KMS-11 (cell line): Measurements from ENCODE around the gene ASCC1.

ENCODE experiments used
- H2AFZ ChIP-seq: fragments of 200-600 bp; sonication (generic); 2 replicates; pipeline ENCODE4 v1.6.1; 2016; ENCODE audit warnings: antibody characterized with exemption, mixed run types, low read depth
- H3K27ac ChIP-seq: fragments of 200-600 bp; sonication (generic); 2 replicates; pipeline ENCODE4 v1.6.1; 2016; ENCODE audit warnings: mild to moderate bottlenecking, mixed run types
- H3K27me3 ChIP-seq: fragments of 200-600 bp; sonication (generic); 2 replicates; pipeline ENCODE4 v1.6.1; 2017; ENCODE audit warnings: mild to moderate bottlenecking, low read depth, mixed run types, moderate library complexity; ENCODE audit not compliant: insufficient read depth
- H3K36me3 ChIP-seq: fragments of 200-600 bp; sonication (generic); 2 replicates; pipeline ENCODE4 v1.6.1; 2017; ENCODE audit warnings: mild to moderate bottlenecking, mixed run types; ENCODE audit not compliant: insufficient read depth
- H3K4me1 ChIP-seq: fragments of 200-600 bp; sonication (generic); 2 replicates; pipeline ENCODE4 v1.6.1; 2016; ENCODE audit warnings: mild to moderate bottlenecking, low read depth, mixed run types; ENCODE audit not compliant: poor library complexity, severe bottlenecking
- H3K4me2 ChIP-seq: fragments of 200-600 bp; sonication (generic); 2 replicates; pipeline ENCODE4 v1.7.0; 2016; ENCODE audit warnings: mild to moderate bottlenecking, mixed run types
- H3K4me3 ChIP-seq: fragments of 200-600 bp; sonication (generic); IDR thresholded peaks from 2 replicates; pipeline ENCODE4 v1.6.1; 2017; ENCODE audit warnings: low read depth, low read length, mixed read lengths; ENCODE audit not compliant: insufficient read depth
- H3K79me2 ChIP-seq: fragments of 200-600 bp; sonication (generic); 2 replicates; pipeline ENCODE4 v1.6.1; 2016; ENCODE audit warnings: low read depth, mixed run types; ENCODE audit not compliant: insufficient read depth
- H3K9ac ChIP-seq: fragments of 200-600 bp; sonication (generic); 2 replicates; pipeline ENCODE4 v1.6.1; 2016; ENCODE audit warnings: mild to moderate bottlenecking, mixed run types
- H4K20me1 ChIP-seq: fragments of 200-600 bp; sonication (generic); 2 replicates; pipeline ENCODE4 v1.6.1; 2016; ENCODE audit warnings: mild to moderate bottlenecking, mixed run types; ENCODE audit not compliant: insufficient read depth
- CTCF ChIP-seq: fragments of 200-600 bp; sonication (generic); conservative IDR thresholded peaks from 2 replicates; pipeline ENCODE4 v1.6.1; 2017; ENCODE audit warnings: low read depth, mild to moderate bottlenecking, antibody characterized with exemption, low read length, moderate library complexity, mixed read lengths

The ASCC1 gene

GRCh38 chr10:72240371-72240770, 24.3 kb upstream of the ASCC1 start:
- H3K79me2 ChIP-seq: no peaks in the 10 kb centered on the region
- no peak overlapping the region for H3K4me3 ChIP-seq
- H4K20me1 ChIP-seq: no peaks in the 10 kb centered on the region
- no peaks in the 10 kb centered on the region for H3K36me3 ChIP-seq
- no peak overlapping the region for H3K4me2 ChIP-seq
- H3K27me3 ChIP-seq: no peaks in the 10 kb centered on the region
- TF ChIP-seq CTCF: no peak
- no peak overlapping the region for H3K9ac ChIP-seq
- peaks cover 14% of the 10 kb centered on the region for H3K4me1 ChIP-seq
- H3K27ac ChIP-seq: no peak overlapping the region
- no peak overlapping the region for H2AFZ ChIP-seq

- Histone ChIP-seq H4K20me1 (no peaks in the 10 kb centered on the region), H3K27me3 (no peaks in the 10 kb centered on the region), H3K9ac (no peak overlapping the region), H3K79me2 (no peaks in the 10 kb centered on the region), H3K4me2 (no peak overlapping the region), H3K4me1 (peaks cover 4% of the 10 kb centered on the region), H3K36me3 (no peaks in the 10 kb centered on the region), H3K4me3 (no peak overlapping the region), H2AFZ (no peak overlapping the region), H3K27ac (no peak overlapping the region)
- TF ChIP-seq CTCF: no peak
Measured at GRCh38 chr10:72239409-72239808, 23.3 kb upstream of the ASCC1 start.

GRCh38 chr10:72238392-72239175, 22.5 kb upstream of the ASCC1 start:
- TF ChIP-seq CTCF: no peak
- no peaks in the 10 kb centered on the region for H3K79me2 ChIP-seq
- H3K4me1 ChIP-seq: no peaks in the 10 kb centered on the region
- H3K27me3 ChIP-seq: no peaks in the 10 kb centered on the region
- H3K4me2 ChIP-seq: no peak overlapping the region
- no peak overlapping the region for H3K27ac ChIP-seq
- no peak overlapping the region for H2AFZ ChIP-seq
- H3K9ac ChIP-seq: no peak overlapping the region
- H4K20me1 ChIP-seq: no peaks in the 10 kb centered on the region
- no peak overlapping the region for H3K4me3 ChIP-seq
- H3K36me3 ChIP-seq: 0 out of 2 replicates have a peak, but pooled peaks cover 2% of the 10 kb centered on the region

GRCh38 chr10:72235544-72236279, 19.6 kb upstream of the ASCC1 start:
- no peak overlapping the region for H3K27ac ChIP-seq
- H3K4me1 ChIP-seq: no peaks in the 10 kb centered on the region
- no peaks in the 10 kb centered on the region for H4K20me1 ChIP-seq
- H3K4me3 ChIP-seq: no peak overlapping the region
- H2AFZ ChIP-seq: no peak overlapping the region
- no peaks in the 10 kb centered on the region for H3K79me2 ChIP-seq
- no peaks in the 10 kb centered on the region for H3K27me3 ChIP-seq
- H3K4me2 ChIP-seq: no peak overlapping the region
- H3K36me3 ChIP-seq: 0 out of 2 replicates have a peak, but pooled peaks cover 5% of the 10 kb centered on the region
- H3K9ac ChIP-seq: no peak overlapping the region
- TF ChIP-seq CTCF: no peak
